HG02763 (cell line): ENCODE measurements around the gene CYYR1.
A peak's percentile ranks its signal among the peaks of the same experiment; 100 is the strongest.

Experiments used
- ATAC-seq: cut with Tn5 transposase; IDR thresholded peaks from one replicate; pipeline ENCODE4 v1.9.1; 2021; ENCODE audit warnings: mild to moderate bottlenecking, moderate library complexity; ENCODE audit not compliant: unreplicated experiment

CYYR1 gene

GRCh38 chr21:26443291-26443690, 129.8 kb downstream of the CYYR1 start:
- no peak for ATAC-seq

- ATAC-seq: no peak
Measured at GRCh38 chr21:26441149-26441548, 131.9 kb downstream of the CYYR1 start.

DNA sequence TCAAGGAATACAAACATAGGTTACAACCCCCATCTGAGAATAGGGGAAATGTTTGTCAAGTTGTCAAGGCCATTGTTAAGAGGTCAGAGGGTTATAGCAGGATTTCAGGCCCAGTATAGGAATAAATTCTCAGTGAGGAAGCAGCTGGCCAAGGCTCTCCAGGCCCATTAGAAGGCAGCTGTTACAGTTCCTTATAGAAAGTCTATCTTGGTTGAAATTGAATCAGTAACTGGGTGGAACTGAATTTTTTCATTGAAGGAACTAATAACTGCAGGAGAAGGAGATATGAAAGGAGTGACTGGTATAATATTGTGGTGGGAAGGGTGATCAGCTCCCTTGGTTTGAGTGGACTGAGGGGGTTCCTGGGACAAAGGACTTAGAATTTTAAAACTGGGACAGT, 134.1 kb downstream of the CYYR1 start:
- ATAC-seq: no peak

DNA sequence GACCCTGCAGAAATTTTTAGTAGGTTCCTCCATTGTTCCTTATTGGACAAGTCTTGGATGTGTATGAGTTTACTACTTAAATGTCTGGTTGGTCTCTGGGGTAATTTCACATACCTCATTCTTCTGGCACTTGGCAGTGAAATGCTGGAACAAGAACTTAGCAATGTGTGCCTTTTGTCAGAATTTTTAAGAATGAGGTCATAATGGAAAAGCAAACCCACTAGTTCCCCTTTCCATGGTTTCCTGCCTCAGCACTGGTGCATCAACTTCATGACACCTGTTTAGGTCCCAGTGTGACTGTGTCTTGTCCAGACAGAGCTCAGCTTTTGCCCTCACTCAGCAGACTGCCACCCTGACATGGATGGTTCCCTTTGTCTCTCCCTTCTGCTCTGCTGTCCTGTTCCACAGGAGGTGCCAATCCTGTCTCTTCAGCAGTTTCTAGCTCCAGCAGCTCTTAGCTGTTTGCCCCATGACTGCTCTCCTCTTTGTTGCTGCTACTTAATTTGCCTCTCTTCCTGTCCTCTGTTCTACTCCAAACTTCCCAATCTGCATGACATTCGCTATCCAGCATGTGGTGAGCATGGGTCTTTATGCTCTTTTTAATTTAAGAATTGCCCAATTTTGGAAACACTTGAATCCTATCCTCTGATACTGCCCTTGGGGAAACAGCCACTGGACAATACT, 135.6 kb downstream of the CYYR1 start:
- ATAC-seq: no peak

GRCh38 chr21:26433386-26433785, 139.7 kb downstream of the CYYR1 start:
- ATAC-seq: no peak

DNA sequence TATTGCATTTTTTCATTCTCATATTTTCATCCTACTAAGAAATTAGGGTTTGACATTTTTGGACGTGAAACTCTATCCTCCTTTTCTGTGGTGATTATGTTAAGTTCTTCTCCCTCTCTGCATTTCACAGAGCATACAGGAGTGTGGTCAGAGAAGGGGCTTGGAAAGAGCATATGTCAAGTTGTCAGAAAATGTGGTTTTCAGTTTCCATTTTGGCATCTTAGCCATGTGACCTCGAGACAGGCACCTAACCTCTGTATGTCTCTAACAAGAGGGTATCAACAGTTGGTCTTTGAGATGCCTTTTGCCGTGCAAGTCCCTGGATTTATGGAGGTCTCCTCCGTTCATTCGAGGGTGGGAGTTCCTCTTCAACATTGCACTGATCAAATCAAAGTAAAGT, 140.7 kb downstream of the CYYR1 start:
- ATAC-seq: peak; percentile 50

DNA sequence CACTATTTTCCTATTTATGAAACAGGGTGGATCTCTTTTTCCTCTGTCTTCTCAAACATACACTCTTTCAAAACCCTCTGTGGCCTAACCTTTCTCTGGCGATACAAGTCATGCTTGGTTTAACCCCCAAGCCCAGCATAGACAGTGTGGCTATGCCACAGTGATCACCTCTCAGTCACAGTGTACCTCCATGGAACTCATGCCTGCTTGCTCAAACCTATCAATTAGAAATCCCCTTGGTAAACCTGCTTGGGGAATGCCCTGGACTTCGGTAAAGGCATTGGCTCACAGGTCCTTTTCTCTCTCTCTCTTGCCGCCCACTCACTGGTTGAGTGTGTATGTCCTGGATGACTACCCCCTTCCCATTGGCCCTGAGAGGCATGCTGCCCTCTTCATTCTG, 147.5 kb downstream of the CYYR1 start:
- ATAC-seq: no peak

- ATAC-seq: no peak
Measured at GRCh38 chr21:26423511-26423910, 149.6 kb downstream of the CYYR1 start.

- ATAC-seq: no peak
Measured at GRCh38 chr21:26422706-26423105, 150.4 kb downstream of the CYYR1 start.

GRCh38 chr21:26422138-26422537, 150.9 kb downstream of the CYYR1 start:
- ATAC-seq: no peak

- ATAC-seq: no peak
Measured at GRCh38 chr21:26421724-26422123, 151.4 kb downstream of the CYYR1 start.
